Stomach (tissue), 9 donors: ENCODE data around the gene PDS5A. TPM values are rescaled to one million over a fixed set of nuclear protein-coding genes. Genes with fewer than 3 reads are reported as not detected.
A peak's percentile ranks its signal among the peaks of the same experiment; 100 is the strongest.
"Not testable (repeated sequence)": the region's sequence is repeated elsewhere in the genome, so short reads cannot be mapped to it uniquely, and the experiment has no call there.

ENCODE experiments used
- DNase-seq, 2 donors: peaks; one replicate each; pipeline versions ENCODE4 v3.0.0 to v3.0.0-alpha.2; 2013 to 2019
- H3K27ac ChIP-seq, 5 donors: fragments of 200-600 bp in 4 of 5; sonication (generic) in 4 of 5; one replicate each; pipeline ENCODE4 v1.5.1; 2013 to 2019; ENCODE audit warnings: mild to moderate bottlenecking in 1 of 5, moderate library complexity in 1 of 5
- H3K27me3 ChIP-seq, 3 donors: fragments of 200-600 bp; sonication (generic); one replicate each; pipeline ENCODE4 v1.5.1; 2017 to 2019; ENCODE audit warnings: mixed run types in 1 of 3
- H3K36me3 ChIP-seq, 4 donors: fragments of 200-600 bp; sonication (generic); 1 replicate in 3 of 4; 2 replicates in 1 of 4; pipeline ENCODE4 v1.5.1; 2016 to 2019
- H3K4me1 ChIP-seq, 4 donors: fragments of 200-600 bp; sonication (generic); one replicate each; pipeline ENCODE4 v1.5.1; 2016 to 2019
- H3K4me3 ChIP-seq, 4 donors: fragments of 200-600 bp; sonication (generic) in 3 of 4; one replicate each; pipeline ENCODE4 v1.5.1; 2016 to 2019; ENCODE audit warnings: mild to moderate bottlenecking in 1 of 4
- H3K9me3 ChIP-seq, 4 donors: fragments of 200-600 bp; sonication (generic); one replicate each; pipeline ENCODE4 v1.5.1; 2016 to 2019
- EP300 ChIP-seq: sonication (generic); formaldehyde crosslinking; IDR thresholded peaks from one replicate; pipeline ENCODE4 v1.6.1; 2017; ENCODE audit warnings: antibody characterized with exemption
- POLR2A ChIP-seq, 4 donors: fragments of 450-650 bp; IDR thresholded peaks; one replicate each; pipeline ENCODE4 v1.6.1; 2016; ENCODE audit warnings: antibody characterized with exemption in 4 of 4, control low read depth in 2 of 4, mild to moderate bottlenecking in 1 of 4, moderate library complexity in 1 of 4
- POLR2AphosphoS5 ChIP-seq, 3 donors: sonication (generic); formaldehyde crosslinking; IDR thresholded peaks; one replicate each; pipeline ENCODE4 v1.6.1; 2016; ENCODE audit warnings: antibody characterized with exemption in 3 of 3
- WGBS, 5 donors: extraction: QIAGEN DNeasy Blood & Tissue Kit in 3 of 5; methylation state at CpG; one replicate each; pipeline versions ENCODE4 v1.1.5 to v1.1.7; 2013 to 2018; 5-methylcytosine and 5-hydroxymethylcytosine counted together
- intact Hi-C: fragments of 100-400 bp; cut with DNase I; formaldehyde crosslinking; loops from one replicate; pipeline ENCODE4 v1.15.1; 2023; ENCODE audit warnings: low total_unique reads
- polyA plus RNA-seq, 3 donors: library from polyadenylated mRNA; stranded (reverse); fragments of 200-250 nt; gene quantifications; one replicate each; pipeline ENCODE4 v1.2.3, GENCODE V29; 2013
- total RNA-seq, 5 donors: library from RNA; depleted of rRNA; stranded (reverse); fragments of >200 nt; gene quantifications; one replicate each; pipeline versions ENCODE4 v1.1.0 to v1.2.3, GENCODE V29; 2014 to 2016
- TF ChIP-seq, protein P1 (sequence below), 7 experiments: fragments of 450-650 bp in 4 of 7; fragments of 200-600 bp in 3 of 7; sonication (generic) in 3 of 7; IDR thresholded peaks; one replicate each; pipeline ENCODE4 v1.5.1; 2016 to 2019; ENCODE audit warnings: antibody characterized with exemption in 7 of 7, control low read depth in 2 of 7, mild to moderate bottlenecking in 1 of 7
- donor health status: healthy with polysubstance abuse.
- donor health status: Bipolar disorder and iron deficiency.
- donor health status: healthy.

The PDS5A gene
- total and polyA plus RNA-seq, 8 donors: 14.7 to 117 (median 82.4) TPM

DNA sequence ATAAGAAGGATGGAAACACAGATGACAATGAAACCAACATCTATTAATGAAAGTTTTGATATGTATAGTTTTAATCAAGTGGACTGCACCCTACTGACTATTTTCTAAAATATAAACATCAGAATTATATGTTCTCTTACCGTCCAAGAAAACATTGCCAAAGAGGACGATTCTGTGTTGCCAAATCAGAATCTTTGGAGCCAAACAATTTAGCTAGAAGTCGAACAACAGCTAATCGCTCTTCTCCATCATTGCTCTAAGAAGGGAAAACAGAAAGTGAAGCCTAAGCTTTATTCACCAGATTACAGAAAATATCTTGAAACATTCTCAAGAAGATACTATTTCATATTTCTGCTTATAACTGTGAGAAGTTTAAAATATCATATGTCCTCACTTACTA, 64.2 kb downstream of the PDS5A start:
- no peaks in the 10 kb centered on the region for H3K4me1 ChIP-seq
- 77 to 89% (median 84%) methylated on average over 4 of the region's 4 CpGs for WGBS, 5 donors
- H3K27ac ChIP-seq: peak overlapping the region in 1 of 5 donors; percentile 31
- intact Hi-C loops: no loop called here
- peaks cover 24 to 95% (median 88%) of the 10 kb centered on the region in 4 donors for H3K36me3 ChIP-seq
- H3K4me3 ChIP-seq: no peak overlapping the region
- no peaks in the 10 kb centered on the region for H3K27me3 ChIP-seq
- DNase-seq: no peak
- H3K9me3 ChIP-seq: no peaks in the 10 kb centered on the region
- TF ChIP-seq POLR2A (IDR thresholded peaks at IDR 0.05) (no peak), POLR2AphosphoS5 (IDR thresholded peaks at IDR 0.05) (no peak), EP300 (no peak)
- TF ChIP-seq, protein P1, sequence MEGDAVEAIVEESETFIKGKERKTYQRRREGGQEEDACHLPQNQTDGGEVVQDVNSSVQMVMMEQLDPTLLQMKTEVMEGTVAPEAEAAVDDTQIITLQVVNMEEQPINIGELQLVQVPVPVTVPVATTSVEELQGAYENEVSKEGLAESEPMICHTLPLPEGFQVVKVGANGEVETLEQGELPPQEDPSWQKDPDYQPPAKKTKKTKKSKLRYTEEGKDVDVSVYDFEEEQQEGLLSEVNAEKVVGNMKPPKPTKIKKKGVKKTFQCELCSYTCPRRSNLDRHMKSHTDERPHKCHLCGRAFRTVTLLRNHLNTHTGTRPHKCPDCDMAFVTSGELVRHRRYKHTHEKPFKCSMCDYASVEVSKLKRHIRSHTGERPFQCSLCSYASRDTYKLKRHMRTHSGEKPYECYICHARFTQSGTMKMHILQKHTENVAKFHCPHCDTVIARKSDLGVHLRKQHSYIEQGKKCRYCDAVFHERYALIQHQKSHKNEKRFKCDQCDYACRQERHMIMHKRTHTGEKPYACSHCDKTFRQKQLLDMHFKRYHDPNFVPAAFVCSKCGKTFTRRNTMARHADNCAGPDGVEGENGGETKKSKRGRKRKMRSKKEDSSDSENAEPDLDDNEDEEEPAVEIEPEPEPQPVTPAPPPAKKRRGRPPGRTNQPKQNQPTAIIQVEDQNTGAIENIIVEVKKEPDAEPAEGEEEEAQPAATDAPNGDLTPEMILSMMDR (IDR thresholded peaks at IDR 0.05): no peak

DNA sequence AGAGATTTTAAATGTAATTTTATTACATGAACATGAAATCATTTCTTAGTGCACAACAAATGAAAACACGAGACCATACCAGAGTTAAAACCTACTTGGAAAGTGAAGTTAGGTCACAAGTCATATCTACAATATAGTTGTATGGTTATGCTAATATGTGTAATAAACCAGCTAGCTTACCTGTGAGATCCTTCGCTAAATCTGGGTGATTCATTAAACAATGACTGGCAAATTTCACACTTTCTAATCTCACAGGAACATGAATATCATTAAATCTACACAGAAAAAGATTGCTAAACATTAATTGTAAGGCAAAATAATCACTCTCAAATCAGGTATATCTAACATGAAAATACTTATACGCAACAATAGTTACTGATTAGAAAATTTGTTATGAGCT, 67.6 kb downstream of the PDS5A start:
- intact Hi-C loops: no loop called here
- H3K27me3 ChIP-seq: no peaks in the 10 kb centered on the region
- 41 to 75% (median 54%) methylated on average over 3 of the region's 3 CpGs for WGBS, 5 donors
- H3K9me3 ChIP-seq: no peaks in the 10 kb centered on the region
- H3K4me3 ChIP-seq: no peak overlapping the region
- H3K27ac ChIP-seq: no peak overlapping the region
- H3K4me1 ChIP-seq: no peaks in the 10 kb centered on the region
- peaks cover 10 to 89% (median 77%) of the 10 kb centered on the region in 4 donors for H3K36me3 ChIP-seq
- TF ChIP-seq, protein P1 (IDR thresholded peaks at IDR 0.05): no peak
- no peak for TF ChIP-seq POLR2A (IDR thresholded peaks at IDR 0.05)
- no peak for TF ChIP-seq POLR2AphosphoS5 (IDR thresholded peaks at IDR 0.05)
- TF ChIP-seq EP300: no peak
- no peak for DNase-seq

DNA sequence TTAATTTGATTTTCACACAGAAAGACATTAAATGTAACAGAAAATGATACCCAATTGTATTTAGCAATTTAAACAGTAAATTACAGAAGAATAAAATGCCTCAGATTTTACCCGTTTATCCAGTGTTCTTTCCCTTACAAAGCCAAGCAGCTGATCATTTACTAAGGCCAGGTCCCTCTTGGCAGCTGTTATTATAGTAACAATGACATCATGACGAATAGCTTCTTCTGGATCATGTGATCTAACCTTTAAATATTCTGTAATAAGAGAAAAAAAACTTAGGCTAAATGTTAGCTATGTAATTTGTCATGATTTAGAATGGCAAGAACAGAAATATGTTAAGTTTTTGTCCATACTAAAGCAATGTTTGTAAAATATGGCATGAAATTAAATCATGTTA, 69.4 kb downstream of the PDS5A start:
- H3K4me3 ChIP-seq: no peak overlapping the region
- H3K9me3 ChIP-seq: no peaks in the 10 kb centered on the region
- WGBS, 5 donors: 59 to 85% (median 73%) methylated on average over 2 of the region's 2 CpGs
- H3K36me3 ChIP-seq: peaks cover 8 to 88% (median 73%) of the 10 kb centered on the region in 4 donors
- DNase-seq: peak in 1 of 2 donors; percentile 10
- H3K27ac ChIP-seq: no peak overlapping the region
- H3K4me1 ChIP-seq: no peaks in the 10 kb centered on the region
- TF ChIP-seq POLR2AphosphoS5 (IDR thresholded peaks at IDR 0.05): no peak
- TF ChIP-seq, protein P1 (IDR thresholded peaks at IDR 0.05): no peak
- no peak for TF ChIP-seq EP300
- TF ChIP-seq POLR2A (IDR thresholded peaks at IDR 0.05): no peak
- no peaks in the 10 kb centered on the region for H3K27me3 ChIP-seq
- intact Hi-C loops: no loop called here

DNA sequence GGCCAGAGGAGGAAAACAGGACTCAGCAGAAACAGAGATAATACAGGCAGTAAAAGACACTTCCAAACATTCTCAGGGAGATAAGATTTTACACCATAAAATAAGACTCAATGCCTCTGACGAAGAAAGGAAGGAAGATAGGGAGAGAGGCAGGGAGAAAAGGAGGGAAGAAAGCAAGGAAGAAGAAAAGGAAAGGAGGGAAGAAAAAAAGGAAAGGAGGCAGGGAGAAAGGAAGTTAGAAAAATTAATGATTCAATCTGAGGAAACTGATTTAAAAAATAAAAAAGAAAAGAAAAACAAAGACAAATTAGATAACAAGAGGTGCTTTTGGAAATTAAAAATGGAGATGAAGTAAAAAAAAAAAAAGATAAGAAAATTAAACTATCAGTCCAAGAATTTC, 72.1 kb downstream of the PDS5A start:
- Histone ChIP-seq H3K4me3 (no peak overlapping the region), H3K4me1 (peaks cover 0 to 8% (median 0%) of the 10 kb centered on the region in 4 donors), H3K27ac (no peak overlapping the region), H3K9me3 (no peaks in the 10 kb centered on the region), H3K27me3 (no peaks in the 10 kb centered on the region), H3K36me3 (peaks cover 3 to 87% (median 71%) of the 10 kb centered on the region in 4 donors)
- 85 to 97% (median 92%) methylated on average over 1 of the region's 1 CpG for WGBS, 5 donors
- intact Hi-C loops: no loop called here
- TF ChIP-seq EP300 (no peak), POLR2A (IDR thresholded peaks at IDR 0.05) (no peak), POLR2AphosphoS5 (IDR thresholded peaks at IDR 0.05) (no peak)
- TF ChIP-seq, protein P1 (IDR thresholded peaks at IDR 0.05): no peak
- DNase-seq: no peak

DNA sequence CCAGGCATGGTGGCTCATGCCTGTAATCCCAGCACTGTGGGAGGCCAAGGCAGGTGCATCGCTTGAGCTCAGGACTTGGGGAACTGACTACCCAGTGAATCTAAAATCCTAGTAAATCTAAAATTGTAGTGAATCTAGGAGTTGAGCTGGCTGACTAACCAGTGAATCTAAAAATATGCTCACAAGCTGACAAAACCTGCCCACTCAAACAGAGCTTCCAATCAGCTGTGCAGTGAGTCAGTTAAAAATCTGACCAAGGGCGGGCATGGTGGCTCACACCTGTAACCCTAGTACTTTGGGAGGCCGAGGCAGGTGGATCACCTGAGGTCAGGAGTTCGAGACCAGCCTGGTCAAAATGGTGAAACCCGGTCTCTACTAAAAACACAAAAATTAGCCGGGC, 72.7 kb downstream of the PDS5A start:
- H3K27me3 ChIP-seq, H3K27ac ChIP-seq, DNase-seq, H3K4me1 ChIP-seq, intact Hi-C loops, H3K9me3 ChIP-seq, H3K4me3 ChIP-seq: not testable (repeated sequence)
- peaks cover 0 to 87% (median 73%) of the 10 kb centered on the region in 4 donors for H3K36me3 ChIP-seq
- WGBS, 5 donors: 85 to 99% (median 97%) methylated on average over 6 of the region's 6 CpGs
